Measurements from ENCODE around the gene FMO5. TPM values are rescaled to one million over a fixed set of nuclear protein-coding genes. Genes with fewer than 3 reads are reported as not detected.

Gene FMO5, protein sequence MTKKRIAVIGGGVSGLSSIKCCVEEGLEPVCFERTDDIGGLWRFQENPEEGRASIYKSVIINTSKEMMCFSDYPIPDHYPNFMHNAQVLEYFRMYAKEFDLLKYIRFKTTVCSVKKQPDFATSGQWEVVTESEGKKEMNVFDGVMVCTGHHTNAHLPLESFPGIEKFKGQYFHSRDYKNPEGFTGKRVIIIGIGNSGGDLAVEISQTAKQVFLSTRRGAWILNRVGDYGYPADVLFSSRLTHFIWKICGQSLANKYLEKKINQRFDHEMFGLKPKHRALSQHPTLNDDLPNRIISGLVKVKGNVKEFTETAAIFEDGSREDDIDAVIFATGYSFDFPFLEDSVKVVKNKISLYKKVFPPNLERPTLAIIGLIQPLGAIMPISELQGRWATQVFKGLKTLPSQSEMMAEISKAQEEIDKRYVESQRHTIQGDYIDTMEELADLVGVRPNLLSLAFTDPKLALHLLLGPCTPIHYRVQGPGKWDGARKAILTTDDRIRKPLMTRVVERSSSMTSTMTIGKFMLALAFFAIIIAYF
- 0.45 and 0.47 TPM in 2 replicates for total RNA-seq

DNA sequence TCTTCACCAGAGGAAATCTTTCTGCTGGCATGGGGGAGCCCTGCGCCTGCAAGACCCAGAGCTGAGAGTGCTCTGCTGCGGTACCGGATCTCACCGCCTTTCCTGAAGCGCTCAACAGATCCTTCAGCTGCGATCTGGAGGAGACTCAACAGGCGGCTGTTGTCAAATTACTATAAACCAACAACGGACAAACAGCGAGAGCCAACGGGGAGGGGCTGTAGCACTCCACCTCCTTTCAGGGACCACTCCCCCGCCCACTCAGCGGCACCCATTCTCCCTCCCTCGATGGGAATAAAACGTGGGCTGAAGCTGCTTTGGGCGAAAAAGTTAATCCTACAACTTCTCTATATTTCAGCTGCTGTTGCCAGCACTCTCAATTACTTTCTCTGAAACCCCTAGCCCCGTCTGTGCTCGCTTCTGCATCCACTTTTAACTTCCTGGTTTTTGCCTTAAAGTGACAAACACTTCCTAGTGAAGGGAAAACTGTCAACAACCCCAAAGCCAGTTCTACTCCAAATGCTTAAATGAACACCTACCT, at the start of gene FMO5:
Gene FMO5 (minus strand): TSS at position 147 of the 538 bp plus-strand sequence. CDS start 310 bp downstream, outside the sequence.

DNA sequence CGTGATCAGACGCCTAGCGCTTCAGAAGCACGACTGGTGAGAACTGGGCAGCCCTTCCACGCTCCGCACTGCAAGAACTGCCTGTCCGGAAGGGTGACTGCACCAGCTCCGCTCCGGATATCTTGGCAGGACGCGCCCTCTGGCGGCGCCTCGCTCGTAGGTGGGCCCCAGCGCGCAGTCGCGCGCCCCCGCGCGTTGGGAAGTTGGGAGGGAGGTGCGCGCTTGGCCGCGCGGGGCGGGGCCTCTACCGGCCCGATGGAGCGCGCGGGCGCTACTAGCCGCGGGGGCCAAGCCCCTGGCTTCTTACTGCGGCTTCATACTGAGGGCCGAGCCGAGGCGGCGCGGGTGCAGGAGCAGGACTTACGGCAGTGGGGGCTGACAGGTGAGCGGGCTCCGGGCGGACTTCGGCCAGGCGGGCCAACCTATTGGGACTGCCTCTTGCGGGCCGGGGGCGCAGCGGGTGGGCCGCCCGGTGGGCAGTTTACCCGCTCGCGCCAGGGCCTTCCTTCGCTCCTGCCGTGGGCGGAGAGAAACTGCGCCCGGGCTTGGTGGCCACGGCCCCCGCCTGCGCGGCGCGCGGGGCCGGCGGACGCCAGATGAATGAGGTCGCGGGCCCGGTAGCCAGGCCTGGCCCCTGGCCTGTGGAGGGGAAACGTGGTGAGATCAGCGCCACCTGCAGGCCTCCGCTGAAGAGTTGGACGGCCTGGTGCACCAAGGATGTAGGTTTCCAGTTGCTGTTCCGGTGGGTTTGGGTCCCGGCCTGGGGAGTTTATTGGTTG, 17.5 kb upstream of the FMO5 start, which contains the start of gene CHD1L:
Gene CHD1L (plus strand): TSS at position 236 of the 779 bp plus-strand sequence. CDS start 20 bp downstream, at position 256.

DNA sequence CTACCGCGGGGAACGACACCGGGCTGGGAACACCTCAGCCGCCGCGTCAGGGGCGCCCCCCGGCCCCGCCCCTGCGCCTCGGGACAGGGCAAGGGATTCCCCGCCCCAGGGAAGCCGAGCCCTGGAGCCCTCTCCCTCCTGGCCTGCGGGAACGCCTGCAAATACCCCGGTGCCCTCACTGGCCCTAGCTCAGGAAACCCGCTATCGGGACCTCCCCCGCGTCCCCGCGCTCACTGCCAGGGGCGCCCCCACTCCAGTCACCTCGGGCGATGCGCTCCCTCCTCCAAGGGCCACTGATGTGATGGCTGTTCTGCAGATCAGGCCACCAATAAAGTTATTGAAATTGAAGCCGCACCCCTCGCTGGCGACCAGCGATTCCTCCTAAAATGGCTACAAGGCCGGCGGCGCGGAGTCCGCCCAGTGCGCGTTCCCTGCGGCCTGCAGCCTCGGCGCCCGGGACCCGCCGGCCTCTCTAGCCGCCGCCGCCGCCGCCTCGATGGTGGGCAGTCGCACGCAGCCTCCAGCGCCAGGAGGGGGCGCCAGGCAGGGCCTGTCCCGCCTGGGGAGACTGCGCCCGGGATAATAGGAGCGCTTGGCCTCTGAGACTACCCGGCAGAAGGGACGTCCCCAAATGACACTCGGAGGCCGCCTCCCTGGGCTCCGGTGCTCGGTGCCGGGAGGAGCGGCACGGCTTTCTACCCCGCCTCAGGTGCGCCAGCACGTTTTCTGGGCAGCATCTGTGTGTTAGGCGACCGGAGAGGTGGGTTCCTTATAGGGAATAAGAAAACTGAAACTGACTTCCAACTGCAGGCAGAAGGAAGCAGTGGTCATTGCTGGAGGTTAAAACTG, 52.7 kb downstream of the FMO5 start, which contains the start of gene PRKAB2:
Gene PRKAB2 (minus strand): TSS at position 303 of the 849 bp plus-strand sequence. CDS start 326 bp downstream, outside the sequence.

Other genes with a start within 250 kb of the FMO5 start
- gene PRKAB2, start 52.9 kb downstream of the FMO5 start, total RNA-seq: 4.0 and 9.0 TPM in 2 replicates
- gene CHD1L, start 17.3 kb upstream of the FMO5 start, total RNA-seq: 37.3 and 41.7 TPM in 2 replicates